ENCODE results near the gene ZFHX2. TPM values are rescaled to one million over a fixed set of nuclear protein-coding genes. Genes with fewer than 3 reads are reported as not detected.
A peak's percentile ranks its signal among the peaks of the same experiment; 100 is the strongest.

The ZFHX2 gene
- polyA plus RNA-seq, 1 experiment = 0.09 TPM

DNA sequence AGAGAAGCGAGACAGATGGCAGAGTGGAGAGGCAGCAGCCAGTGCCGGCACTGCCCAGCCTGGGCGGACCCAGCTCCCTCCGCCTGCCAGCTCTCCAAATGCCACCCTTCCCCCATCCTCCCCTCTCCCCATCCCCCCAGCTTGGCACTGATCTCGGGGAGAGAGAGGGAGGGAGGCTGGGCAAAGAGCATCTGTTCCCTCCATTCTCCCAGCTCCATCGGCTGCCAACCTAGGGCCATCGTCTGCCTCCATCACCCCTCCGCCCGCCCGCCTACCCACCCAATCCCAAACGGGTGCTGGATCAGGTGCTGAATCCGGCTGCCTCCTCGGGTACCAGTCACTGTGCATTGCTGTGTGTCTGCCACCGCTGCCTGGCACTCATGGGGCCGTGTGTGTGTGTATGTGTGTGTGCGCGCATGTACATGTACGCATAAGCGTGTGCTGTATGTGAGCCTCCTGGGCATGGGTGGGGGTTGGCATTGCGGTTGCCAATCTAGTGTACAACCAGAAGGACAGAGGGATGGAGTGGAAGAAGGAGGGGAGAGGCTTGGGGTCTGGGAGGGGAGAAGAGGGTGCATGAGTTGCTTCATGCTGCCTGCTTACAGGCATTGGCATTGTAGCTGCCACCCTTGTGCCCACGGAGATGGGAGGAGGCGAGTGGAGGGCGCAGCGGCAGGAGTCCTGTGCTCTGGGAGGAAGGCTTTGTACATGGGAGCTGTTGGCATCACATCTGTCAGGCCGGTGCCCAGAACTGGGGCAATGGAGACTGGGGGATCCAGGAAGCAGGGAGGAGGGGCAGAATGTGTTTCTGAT is 38.4 kb downstream of the ZFHX2 start:
- POLR2A ChIA-PET = no interaction called here

GRCh38 chr14:23512156-23512555 is 39.4 kb downstream of the ZFHX2 start:
- ChIA-PET CTCF (interaction anchor here (0.6 to 0.8 kb wide), 2 partner anchors 26 to 33 kb away, joined by 3 to 5 read pairs; no protein-coding TSS in a partner anchor), POLR2A (no interaction called here)
- no peaks in the 10 kb centered on the region for H3K9me3 ChIP-seq (ENCODE audit: control insufficient read depth, insufficient read depth, low read length)
- TF ChIP-seq, protein P1, sequence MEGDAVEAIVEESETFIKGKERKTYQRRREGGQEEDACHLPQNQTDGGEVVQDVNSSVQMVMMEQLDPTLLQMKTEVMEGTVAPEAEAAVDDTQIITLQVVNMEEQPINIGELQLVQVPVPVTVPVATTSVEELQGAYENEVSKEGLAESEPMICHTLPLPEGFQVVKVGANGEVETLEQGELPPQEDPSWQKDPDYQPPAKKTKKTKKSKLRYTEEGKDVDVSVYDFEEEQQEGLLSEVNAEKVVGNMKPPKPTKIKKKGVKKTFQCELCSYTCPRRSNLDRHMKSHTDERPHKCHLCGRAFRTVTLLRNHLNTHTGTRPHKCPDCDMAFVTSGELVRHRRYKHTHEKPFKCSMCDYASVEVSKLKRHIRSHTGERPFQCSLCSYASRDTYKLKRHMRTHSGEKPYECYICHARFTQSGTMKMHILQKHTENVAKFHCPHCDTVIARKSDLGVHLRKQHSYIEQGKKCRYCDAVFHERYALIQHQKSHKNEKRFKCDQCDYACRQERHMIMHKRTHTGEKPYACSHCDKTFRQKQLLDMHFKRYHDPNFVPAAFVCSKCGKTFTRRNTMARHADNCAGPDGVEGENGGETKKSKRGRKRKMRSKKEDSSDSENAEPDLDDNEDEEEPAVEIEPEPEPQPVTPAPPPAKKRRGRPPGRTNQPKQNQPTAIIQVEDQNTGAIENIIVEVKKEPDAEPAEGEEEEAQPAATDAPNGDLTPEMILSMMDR (IDR thresholded peaks at IDR 0.05; ENCODE audit: low read depth, low read length) = no peak
- no peak overlapping the region for H3K27ac ChIP-seq (ENCODE audit: low read depth, low read length)
- H3K27me3 ChIP-seq (ENCODE audit: control insufficient read depth, insufficient read depth, low read length) = no peaks in the 10 kb centered on the region
- DNase-seq (ENCODE audit: low read depth, low spot score) = no peak
- peak overlapping the region; percentile 21 for H3K4me3 ChIP-seq (ENCODE audit: low read depth, low read length)

More for the DNA sequence above, 38.4 kb downstream of the ZFHX2 start:
- Histone ChIP-seq H3K9me3 (ENCODE audit: control insufficient read depth, insufficient read depth, low read length) (no peaks in the 10 kb centered on the region), H3K4me3 (ENCODE audit: low read depth, low read length) (no peak overlapping the region), H3K27ac (ENCODE audit: low read depth, low read length) (no peak overlapping the region), H3K27me3 (ENCODE audit: control insufficient read depth, insufficient read depth, low read length) (no peaks in the 10 kb centered on the region)
- TF ChIP-seq, protein P1 (IDR thresholded peaks at IDR 0.05; ENCODE audit: low read depth, low read length) = no peak
- CTCF ChIA-PET = interaction anchor here (0.6 to 0.8 kb wide), 2 partner anchors 35 to 46 kb away, joined by 3 to 5 read pairs; no protein-coding TSS in a partner anchor
- no peak for DNase-seq (ENCODE audit: low read depth, low spot score)

GRCh38 chr14:23494223-23494622 is 57.3 kb downstream of the ZFHX2 start:
- ChIA-PET CTCF (interaction anchor here (0.7 to 4.5 kb wide), 3 partner anchors 16 to 66 kb away, joined by 3 to 26 read pairs (median 5); no protein-coding TSS in a partner anchor), POLR2A (no interaction called here)
- no peak overlapping the region for H3K27ac ChIP-seq (ENCODE audit: low read depth, low read length)
- H3K4me3 ChIP-seq (ENCODE audit: low read depth, low read length) = no peak overlapping the region
- TF ChIP-seq, protein P1 (IDR thresholded peaks at IDR 0.05; ENCODE audit: low read depth, low read length) = no peak
- H3K27me3 ChIP-seq (ENCODE audit: control insufficient read depth, insufficient read depth, low read length) = no peaks in the 10 kb centered on the region
- no peak for DNase-seq (ENCODE audit: low read depth, low spot score)
- H3K9me3 ChIP-seq (ENCODE audit: control insufficient read depth, insufficient read depth, low read length) = no peaks in the 10 kb centered on the region

- ChIA-PET CTCF (interaction anchor here (4.5 kb wide), 1 partner anchor 15 kb away, joined by 26 read pairs; no protein-coding TSS in a partner anchor), POLR2A (no interaction called here)
- Histone ChIP-seq H3K27ac (ENCODE audit: low read depth, low read length) (no peak overlapping the region), H3K27me3 (ENCODE audit: control insufficient read depth, insufficient read depth, low read length) (no peaks in the 10 kb centered on the region), H3K9me3 (ENCODE audit: control insufficient read depth, insufficient read depth, low read length) (no peaks in the 10 kb centered on the region), H3K4me3 (ENCODE audit: low read depth, low read length) (no peak overlapping the region)
- no peak for DNase-seq (ENCODE audit: low read depth, low spot score)
- TF ChIP-seq, protein P1 (IDR thresholded peaks at IDR 0.05; ENCODE audit: low read depth, low read length) = no peak
Measured at GRCh38 chr14:23492618-23493272, 58.8 kb downstream of the ZFHX2 start.

DNA sequence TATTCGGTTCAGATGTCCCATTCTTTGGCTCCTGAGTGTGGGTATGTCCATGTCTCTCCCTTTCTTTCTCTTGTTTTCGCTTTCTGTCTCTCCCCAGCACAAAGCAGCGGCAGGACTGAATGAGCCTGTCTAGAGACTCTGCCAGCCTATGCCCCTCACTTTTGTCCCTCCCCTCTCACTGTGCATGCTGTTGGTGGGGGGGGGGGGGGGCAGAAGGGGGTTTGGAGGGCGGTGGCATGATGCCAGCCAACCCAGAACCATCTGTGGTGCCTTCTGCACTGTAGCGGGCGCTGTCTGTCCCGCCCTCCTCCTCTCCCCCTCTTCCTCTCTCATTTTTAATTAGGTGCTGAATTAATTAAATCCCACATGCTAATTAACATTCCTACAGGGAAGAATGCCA is 64.3 kb downstream of the ZFHX2 start:
- H3K9me3 ChIP-seq (ENCODE audit: control insufficient read depth, insufficient read depth, low read length) = no peaks in the 10 kb centered on the region
- CTCF ChIA-PET = interaction anchor here (1.4 kb wide), 1 partner anchor 73 kb away, joined by 4 read pairs; no protein-coding TSS in a partner anchor
- no peak overlapping the region for H3K27ac ChIP-seq (ENCODE audit: low read depth, low read length)
- POLR2A ChIA-PET = no interaction called here
- H3K4me3 ChIP-seq (ENCODE audit: low read depth, low read length) = no peak overlapping the region
- no peaks in the 10 kb centered on the region for H3K27me3 ChIP-seq (ENCODE audit: control insufficient read depth, insufficient read depth, low read length)
- DNase-seq (ENCODE audit: low read depth, low spot score) = no peak
- TF ChIP-seq, protein P1 (IDR thresholded peaks at IDR 0.05; ENCODE audit: low read depth, low read length) = no peak
